Hematopoietic multipotent progenitor cell (in vitro differentiated cells): ENCODE data around the gene FAM118B. TPM values are rescaled to one million over a fixed set of nuclear protein-coding genes. Genes with fewer than 3 reads are reported as not detected.

Experiments
- DNase-seq, 3 donors: peaks; one replicate each; pipeline ENCODE4 v3.0.0-alpha.2; 2011 to 2015; ENCODE audit warnings: low read depth in 2 of 3, low spot score in 2 of 3
- total RNA-seq: library from RNA; depleted of rRNA; stranded (reverse); fragments of >200 nt; gene quantifications from one replicate; pipeline ENCODE4 v1.2.3, GENCODE V29; 2012

Gene FAM118B
- total RNA-seq, 1 donor = 7.0 TPM

- no peak for DNase-seq
Observed at GRCh38 chr11:126267650-126268049, 56.1 kb downstream of the FAM118B start.

GRCh38 chr11:126268361-126268707 lies 56.8 kb downstream of the FAM118B start:
- peak in 1 of 3 donors; percentile 12 for DNase-seq

DNA sequence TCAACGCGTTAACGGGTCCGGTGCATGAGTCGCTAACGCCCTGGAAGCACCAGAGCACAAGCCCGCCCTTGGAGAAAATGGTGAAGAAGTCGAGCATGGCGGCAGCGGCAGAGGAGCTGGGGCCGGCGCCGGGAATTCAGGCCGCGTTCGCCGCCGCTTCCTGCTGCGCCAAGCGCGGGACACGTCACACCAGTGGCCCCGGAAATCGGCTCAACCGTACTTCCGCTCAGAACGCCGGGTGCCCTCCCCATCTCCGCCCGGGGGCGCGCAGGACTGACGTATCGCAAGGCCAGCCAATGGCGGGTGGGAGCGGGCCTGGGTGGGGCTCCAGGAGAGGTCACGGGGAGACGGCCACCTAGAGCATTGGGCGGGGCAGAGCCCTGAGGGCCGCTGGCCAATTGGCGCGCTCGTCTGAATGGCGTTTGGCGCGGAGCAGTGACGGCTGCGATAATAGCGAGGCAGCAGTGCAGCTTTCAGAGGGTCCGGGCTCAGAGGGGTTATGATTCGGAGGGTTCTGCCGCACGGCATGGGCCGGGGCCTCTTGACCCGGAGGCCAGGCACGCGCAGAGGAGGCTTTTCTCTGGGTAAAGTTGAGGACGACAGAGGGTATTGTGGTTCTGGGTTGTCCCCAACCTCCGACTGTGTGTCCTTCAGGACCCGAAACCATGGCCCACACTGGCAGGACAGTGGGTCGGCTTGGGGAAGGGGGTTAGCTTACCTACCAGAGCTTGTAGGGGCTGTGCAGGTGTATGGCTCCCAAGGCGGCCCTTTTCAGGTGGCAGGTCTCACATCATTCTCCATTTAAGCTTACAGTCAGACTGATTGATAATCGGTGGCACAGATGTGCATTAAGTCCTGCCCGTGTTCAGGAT lies 57.4 kb downstream of the FAM118B start, which contains the start of the genes FOXRED1 and SRPRA:
TSS of gene FOXRED1 (plus strand) at position 447 of the 872 bp plus-strand sequence. CDS start at position 500, 53 bp downstream.
TSS of gene SRPRA (minus strand) at position 188 of the 872 bp plus-strand sequence. CDS start at position 97, 91 bp downstream.
- DNase-seq = peak; percentile 95 to 99 (median 99)

- DNase-seq = no peak
Observed at GRCh38 chr11:126277322-126277721, 65.7 kb downstream of the FAM118B start.

- no peak for DNase-seq
Observed at GRCh38 chr11:126277780-126278179, 66.2 kb downstream of the FAM118B start.

- DNase-seq = no peak
Observed at GRCh38 chr11:126279191-126279590, 67.6 kb downstream of the FAM118B start.

GRCh38 chr11:126280595-126280994 lies 69.0 kb downstream of the FAM118B start:
- no peak for DNase-seq

GRCh38 chr11:126281245-126281644 lies 69.7 kb downstream of the FAM118B start:
- no peak for DNase-seq

- no peak for DNase-seq
Observed at GRCh38 chr11:126281666-126282175, 70.1 kb downstream of the FAM118B start.

- peak in 2 of 3 donors; percentile 32 to 36 for DNase-seq
Observed at GRCh38 chr11:126282361-126282735, 70.8 kb downstream of the FAM118B start.

DNA sequence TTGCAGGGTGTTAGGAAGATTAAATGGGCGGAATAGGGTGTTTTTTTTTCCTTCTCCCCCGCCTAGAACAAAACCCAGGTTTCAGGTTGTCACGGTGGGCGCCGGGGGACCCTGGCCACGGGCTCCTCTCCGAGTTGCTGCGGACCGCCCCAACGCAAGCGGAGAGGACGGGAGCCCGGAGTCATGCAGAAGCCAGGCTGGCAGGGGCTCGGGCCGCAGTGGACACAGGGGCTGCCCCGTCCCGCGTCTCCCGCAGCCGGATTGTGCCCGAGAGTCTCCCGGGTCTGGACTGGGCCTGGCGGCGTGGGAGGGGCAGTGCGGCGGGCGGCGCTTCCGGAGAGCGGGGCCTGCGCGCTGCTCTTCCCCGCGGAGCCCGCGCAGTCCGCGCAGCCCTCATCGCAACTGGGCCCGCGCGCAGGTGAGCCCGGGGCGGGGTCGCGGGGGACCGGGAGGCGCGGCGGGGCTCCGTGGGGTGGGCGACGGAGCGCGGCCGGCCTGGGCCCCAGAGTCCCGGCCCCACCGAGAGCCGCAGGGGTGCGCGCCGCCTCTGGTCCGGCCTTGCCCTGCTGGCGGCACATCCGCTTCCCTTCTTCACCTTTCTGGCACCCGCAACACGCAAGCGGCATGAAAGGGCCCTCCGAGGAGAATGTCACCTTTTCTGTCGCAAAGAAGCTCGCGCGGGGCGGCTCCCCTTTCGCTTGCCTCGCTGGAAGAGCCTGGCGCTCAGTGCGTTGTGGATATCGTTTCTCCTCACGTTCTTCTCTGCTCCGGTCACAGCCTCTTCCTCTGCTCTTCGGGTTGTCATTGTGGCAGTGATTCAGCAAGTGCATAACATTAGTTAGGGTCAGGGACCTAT lies 71.4 kb downstream of the FAM118B start, which contains the start of gene TIRAP:
TSS of gene TIRAP (plus strand) at position 358 of the 856 bp plus-strand sequence. CDS start 7,802 bp downstream, outside the sequence.
- peak in 2 of 3 donors; percentile 50 to 54 for DNase-seq

- peak in 2 of 3 donors; percentile 80 to 87 for DNase-seq
Observed at GRCh38 chr11:126284829-126285228, 73.2 kb downstream of the FAM118B start.

DNA sequence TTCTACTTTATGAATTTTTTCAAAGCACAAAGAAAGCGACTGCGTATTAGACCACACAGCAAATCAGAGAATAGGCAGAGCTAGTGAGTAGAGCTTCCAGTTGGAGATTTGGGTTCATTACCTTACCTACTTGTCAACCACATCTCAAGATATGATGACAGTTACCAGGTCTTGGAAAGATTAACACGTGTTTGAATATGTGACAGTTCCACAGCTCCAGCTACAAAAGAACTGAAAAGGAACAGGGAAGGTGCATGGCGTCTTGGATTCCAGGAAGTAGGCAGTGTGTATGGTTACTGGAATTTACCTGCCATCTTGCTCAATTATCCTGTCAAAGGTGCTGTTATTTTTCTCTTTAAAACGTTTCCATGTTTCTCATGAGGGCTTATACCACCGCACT lies 76.7 kb downstream of the FAM118B start:
- no peak for DNase-seq

GRCh38 chr11:126290887-126291286 lies 79.3 kb downstream of the FAM118B start:
- DNase-seq = no peak

DNA sequence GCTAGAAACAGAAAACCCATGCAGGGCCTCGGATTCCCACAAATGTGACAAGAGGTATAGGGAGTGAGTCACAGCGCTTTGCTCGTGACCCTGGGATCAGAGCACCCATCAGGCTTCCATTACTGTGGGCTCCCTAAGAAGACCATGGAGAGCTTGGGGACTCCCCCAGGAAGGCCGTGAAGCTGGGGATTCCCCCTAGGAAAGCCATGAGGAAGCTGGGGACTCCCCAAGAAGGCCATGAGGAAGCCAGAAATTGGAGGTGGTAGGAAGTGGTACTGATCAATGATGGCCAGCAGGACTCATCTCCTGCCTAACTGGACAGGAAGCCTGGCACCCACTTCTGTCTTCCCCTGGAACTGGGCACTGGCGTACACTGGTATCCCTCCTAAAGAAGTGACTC lies 82.1 kb downstream of the FAM118B start:
- no peak for DNase-seq

GRCh38 chr11:126297004-126297403 lies 85.4 kb downstream of the FAM118B start:
- DNase-seq = no peak

DNA sequence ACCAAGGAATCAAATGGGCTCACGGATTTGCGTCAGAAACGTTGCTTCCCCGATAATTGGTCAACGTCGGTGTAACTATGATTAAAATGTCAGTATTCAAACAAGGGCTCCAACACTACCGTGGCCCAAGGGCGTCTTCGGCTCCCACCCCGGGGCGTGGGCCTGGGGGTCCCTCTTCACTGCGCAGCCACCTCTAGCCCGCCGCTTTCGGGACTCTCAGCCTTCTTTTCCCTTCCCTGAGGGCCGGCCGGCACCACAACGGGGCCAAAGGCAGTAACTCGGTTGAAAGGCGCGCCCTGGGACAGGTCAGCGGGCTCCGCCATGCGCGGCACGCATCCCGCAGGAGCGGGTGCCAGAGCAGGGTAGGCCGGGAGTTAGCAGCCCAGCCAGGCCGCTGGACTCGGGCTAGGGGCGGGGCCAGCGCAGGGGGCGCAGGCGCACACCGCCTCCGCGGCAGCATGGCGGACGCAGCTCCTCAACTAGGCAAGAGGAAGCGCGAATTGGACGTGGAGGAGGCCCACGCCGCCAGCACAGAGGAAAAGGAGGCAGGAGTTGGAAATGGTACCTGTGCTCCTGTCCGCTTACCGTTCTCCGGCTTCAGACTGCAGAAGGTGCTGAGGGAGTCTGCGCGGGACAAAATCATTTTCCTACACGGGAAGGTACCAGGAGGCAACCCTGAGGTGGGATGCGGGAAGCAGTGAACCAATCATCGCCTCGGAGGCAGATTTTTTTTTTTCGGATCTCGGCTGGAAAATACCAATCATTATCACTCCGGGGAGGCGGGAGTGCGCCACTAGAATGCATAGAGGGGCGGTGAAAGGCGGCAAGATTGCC lies 92.3 kb downstream of the FAM118B start, which contains the start of gene DCPS:
TSS of gene DCPS (plus strand) at position 438 of the 834 bp plus-strand sequence. CDS start at position 459, 21 bp downstream.
- peak; percentile 69 to 85 (median 83) for DNase-seq

GRCh38 chr11:126304457-126305075 lies 93.0 kb downstream of the FAM118B start:
- DNase-seq = no peak

DNA sequence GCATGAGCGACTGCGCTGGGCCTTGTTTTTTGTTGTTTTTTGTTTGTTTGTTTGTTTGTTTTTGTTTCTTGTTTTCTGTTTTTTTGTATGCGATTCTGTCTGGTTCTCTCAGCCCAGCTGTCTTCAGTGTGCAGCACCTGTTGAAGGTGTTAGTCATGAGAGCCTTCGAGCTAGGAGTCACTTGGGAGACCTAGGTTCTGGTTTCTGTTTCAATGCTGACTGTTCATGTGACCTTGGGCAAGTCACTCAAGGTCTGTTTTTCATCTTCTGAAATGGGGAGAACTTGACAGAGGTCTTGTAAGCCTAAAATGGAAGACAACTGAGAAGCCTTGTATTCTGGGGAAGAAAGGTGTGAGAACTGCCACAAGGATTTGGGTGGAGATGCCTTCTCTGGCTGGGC lies 94.1 kb downstream of the FAM118B start:
- DNase-seq = no peak
